Retinal pigment epithelial cell (primary cell): ENCODE data around the gene MNS1.

ENCODE experiments used
- DNase-seq: peaks from one replicate; pipeline ENCODE4 v3.0.0-alpha.2; 2010; ENCODE audit warnings: low read depth
- H3K4me3 ChIP-seq: 2 replicates; pipeline ENCODE4 v1.5.1; 2011; ENCODE audit warnings: mild to moderate bottlenecking, low read length, control low read depth, moderate library complexity
- TF ChIP-seq, protein P1 (sequence below): conservative IDR thresholded peaks from 2 replicates; pipeline ENCODE4 v1.5.1; 2011; ENCODE audit warnings: low read depth, low read length, control low read depth, inconsistent platforms

The MNS1 gene

DNA sequence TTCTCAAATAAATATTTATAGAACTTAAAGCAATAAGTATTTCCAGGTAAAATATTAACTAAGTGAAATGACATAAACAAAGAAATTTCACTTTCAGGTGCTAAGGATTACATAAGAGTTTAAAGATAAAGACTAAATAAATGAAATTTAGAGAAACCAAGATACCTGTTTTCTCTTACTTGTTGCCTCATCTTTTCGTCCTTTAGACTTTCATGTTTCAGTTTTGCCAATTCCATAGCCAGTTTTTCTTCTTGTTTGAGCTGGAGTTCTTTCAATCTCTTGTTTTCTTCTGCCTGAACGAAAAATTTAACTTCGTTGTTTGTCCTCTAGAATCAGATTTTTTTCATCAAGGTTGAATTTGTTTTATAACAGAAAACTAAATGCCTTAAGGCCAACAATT lies 8.7 kb downstream of the MNS1 start:
- TF ChIP-seq, protein P1, sequence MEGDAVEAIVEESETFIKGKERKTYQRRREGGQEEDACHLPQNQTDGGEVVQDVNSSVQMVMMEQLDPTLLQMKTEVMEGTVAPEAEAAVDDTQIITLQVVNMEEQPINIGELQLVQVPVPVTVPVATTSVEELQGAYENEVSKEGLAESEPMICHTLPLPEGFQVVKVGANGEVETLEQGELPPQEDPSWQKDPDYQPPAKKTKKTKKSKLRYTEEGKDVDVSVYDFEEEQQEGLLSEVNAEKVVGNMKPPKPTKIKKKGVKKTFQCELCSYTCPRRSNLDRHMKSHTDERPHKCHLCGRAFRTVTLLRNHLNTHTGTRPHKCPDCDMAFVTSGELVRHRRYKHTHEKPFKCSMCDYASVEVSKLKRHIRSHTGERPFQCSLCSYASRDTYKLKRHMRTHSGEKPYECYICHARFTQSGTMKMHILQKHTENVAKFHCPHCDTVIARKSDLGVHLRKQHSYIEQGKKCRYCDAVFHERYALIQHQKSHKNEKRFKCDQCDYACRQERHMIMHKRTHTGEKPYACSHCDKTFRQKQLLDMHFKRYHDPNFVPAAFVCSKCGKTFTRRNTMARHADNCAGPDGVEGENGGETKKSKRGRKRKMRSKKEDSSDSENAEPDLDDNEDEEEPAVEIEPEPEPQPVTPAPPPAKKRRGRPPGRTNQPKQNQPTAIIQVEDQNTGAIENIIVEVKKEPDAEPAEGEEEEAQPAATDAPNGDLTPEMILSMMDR: no peak
- no peak overlapping the region for H3K4me3 ChIP-seq
- no peak for DNase-seq

DNA sequence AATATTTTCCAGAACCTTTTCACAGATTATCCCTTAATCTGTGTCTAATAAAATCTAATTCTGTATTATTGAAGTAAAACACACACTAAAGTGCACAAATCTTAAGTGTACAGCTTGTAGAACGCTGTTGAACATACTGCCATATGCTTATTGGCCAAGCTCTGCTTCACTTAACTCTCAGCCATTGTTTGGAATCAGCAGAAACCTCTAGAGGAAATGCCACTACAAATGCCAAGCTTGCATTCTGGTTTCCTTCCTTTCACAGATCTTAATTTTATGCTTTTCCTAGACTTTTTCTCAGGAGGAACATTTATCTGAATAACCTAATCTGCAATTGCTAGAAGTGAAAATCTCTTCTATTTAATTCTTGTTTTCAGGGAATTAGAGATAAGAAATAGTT lies 10.1 kb downstream of the MNS1 start:
- TF ChIP-seq, protein P1: no peak
- no peak for DNase-seq
- H3K4me3 ChIP-seq: no peak overlapping the region

DNA sequence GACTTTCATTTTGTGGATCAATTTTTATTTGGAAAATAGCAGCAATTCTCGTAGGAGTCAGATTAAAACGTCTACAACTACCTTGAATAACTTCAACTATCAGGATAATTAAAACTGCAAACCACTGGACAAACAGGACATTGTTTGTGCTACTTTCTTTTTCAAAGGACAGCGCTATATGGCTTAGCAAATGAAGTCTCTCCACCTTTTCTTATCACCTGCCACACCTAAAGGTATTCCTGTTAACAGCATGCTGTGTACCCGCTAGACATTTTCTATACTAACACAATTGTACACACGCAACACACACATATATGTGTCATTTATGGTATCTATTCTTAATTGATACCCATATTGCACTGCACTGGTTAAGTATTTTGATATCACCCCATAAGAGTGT lies 19.2 kb downstream of the MNS1 start:
- DNase-seq: no peak

DNA sequence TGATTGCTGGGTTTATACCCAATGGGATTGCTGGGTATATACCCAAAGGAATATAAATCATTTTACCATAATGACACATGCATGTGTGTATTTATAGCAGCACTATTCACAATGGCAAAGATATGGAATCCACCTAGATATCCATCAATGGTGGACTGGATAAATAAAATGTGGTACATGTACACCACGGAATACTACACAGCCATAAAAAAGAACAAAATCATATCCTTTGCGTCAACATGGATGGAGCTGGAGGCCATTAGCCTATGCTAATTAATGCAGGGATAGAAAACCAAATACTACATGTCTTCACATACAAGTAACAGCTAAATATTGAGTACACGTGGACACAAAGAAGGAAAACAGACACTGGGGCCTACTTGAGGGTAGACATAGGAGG lies 22.6 kb downstream of the MNS1 start:
- DNase-seq: no peak
- TF ChIP-seq, protein P1: no peak
- no peak overlapping the region for H3K4me3 ChIP-seq

More for the DNA sequence above, 19.2 kb downstream of the MNS1 start:
- H3K4me3 ChIP-seq: no peak overlapping the region
- TF ChIP-seq, protein P1: no peak

DNA sequence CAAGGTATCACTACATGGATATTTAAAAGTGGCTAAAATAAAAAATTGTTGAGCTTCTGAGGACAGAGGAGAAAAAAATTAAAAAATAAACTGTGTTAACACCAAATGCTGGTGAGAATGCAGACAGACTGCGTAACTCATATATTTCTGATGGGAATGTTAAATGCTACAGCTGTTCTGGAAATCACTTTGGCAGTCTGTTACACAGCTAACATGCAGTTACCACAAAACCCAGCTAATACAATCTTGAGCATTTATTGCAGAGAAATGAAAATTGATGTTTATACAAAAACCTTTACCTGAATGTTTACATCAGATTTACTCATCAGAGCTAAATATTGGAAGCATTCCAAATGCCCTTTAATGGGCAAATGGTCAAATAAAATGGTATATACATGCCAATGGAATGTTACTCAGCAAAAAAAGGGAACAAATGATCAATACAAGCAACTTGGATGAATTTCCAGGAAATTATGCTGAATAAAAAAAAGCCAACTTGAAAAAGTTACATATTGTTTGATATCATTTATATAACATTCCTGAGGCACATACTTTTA lies 24.6 kb downstream of the MNS1 start:
- TF ChIP-seq, protein P1: no peak
- DNase-seq: no peak
- H3K4me3 ChIP-seq: no peak overlapping the region

DNA sequence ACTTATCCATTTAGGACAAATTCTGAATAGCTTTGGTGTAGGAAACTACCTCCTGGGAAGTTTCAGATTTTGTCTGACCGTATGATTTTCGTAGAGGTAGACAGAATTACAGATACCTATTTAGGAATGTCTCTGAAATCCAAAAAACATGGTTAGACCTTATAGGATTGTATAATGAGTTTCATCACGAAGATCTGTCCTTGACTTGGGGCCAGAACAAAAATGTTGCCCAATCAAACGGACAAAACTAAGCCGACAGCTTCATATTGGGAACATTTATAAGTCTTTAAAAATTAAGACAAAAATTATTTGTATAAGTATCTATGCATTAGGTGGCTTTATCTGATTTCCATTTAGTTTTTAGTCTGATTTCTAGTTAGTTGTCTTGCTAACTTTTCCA lies 32.6 kb downstream of the MNS1 start:
- DNase-seq: no peak
- no peak overlapping the region for H3K4me3 ChIP-seq
- TF ChIP-seq, protein P1: no peak

DNA sequence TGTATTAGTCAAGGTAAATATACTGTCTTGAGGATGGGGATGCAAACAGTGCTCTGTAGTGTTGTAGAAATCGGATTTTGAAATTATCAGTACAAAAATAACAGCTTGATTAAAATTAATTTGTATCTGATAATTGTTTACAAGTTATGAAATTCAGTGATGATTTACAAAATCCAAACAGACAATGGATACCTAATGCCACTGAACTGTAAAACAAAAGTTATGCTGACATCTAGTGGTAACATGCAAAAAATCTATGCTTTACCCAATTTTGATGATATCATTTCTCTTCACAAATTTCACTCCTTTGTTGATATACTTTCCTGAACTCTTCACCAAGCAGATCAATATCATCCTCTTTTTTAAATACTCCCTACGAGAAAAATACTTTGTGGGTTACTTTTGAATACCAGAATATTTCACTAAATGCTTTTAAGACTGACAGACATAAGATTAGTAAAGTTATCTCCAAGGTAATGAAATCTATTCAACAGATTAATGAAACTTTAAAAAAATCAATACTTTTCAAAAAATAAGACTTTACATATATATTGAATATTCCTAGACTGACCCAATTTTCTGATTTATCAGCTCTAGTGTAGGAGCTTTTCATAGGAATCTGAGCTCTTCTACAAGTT lies 36.0 kb downstream of the MNS1 start:
- TF ChIP-seq, protein P1: peak; percentile 33
- H3K4me3 ChIP-seq: no peak overlapping the region
- DNase-seq: no peak
